Liver (tissue), 9 donors: ENCODE measurements around the gene MYL4. TPM values are rescaled to one million over a fixed set of nuclear protein-coding genes. Genes with fewer than 3 reads are reported as not detected.

Source experiments
- DNase-seq: peaks from one replicate; pipeline ENCODE4 v3.0.0-alpha.2; 2017; ENCODE audit warnings: low spot score
- H3K27ac ChIP-seq, 2 donors: one replicate each; pipeline ENCODE4 v1.7.0; 2013; ENCODE audit warnings: inconsistent platforms in 2 of 2, low read length in 2 of 2, control low read depth in 1 of 2, low read depth in 1 of 2, mild to moderate bottlenecking in 1 of 2
- H3K27me3 ChIP-seq, 4 donors: one replicate each; pipeline versions ENCODE4 v1.6.1 to v1.7.0; 2013; ENCODE audit warnings: low read length in 3 of 4, inconsistent platforms in 1 of 4, mild to moderate bottlenecking in 1 of 4, moderate library complexity in 1 of 4; ENCODE audit not compliant: control insufficient read depth in 4 of 4, insufficient read depth in 4 of 4
- H3K36me3 ChIP-seq, 4 donors: one replicate each; pipeline versions ENCODE4 v1.6.1 to v1.7.0; 2013; ENCODE audit warnings: low read length in 3 of 4, mild to moderate bottlenecking in 3 of 4, low read depth in 1 of 4, moderate library complexity in 1 of 4; ENCODE audit not compliant: control insufficient read depth in 4 of 4, insufficient read depth in 3 of 4
- H3K4me1 ChIP-seq, 4 donors: one replicate each; pipeline versions ENCODE4 v1.6.1 to v1.7.0; 2013; ENCODE audit warnings: low read length in 3 of 4, mild to moderate bottlenecking in 3 of 4, moderate library complexity in 1 of 4; ENCODE audit not compliant: control insufficient read depth in 4 of 4, insufficient read depth in 4 of 4
- H3K4me3 ChIP-seq, 3 donors: one replicate each; pipeline versions ENCODE4 v1.6.1 to v1.7.0; 2013; ENCODE audit warnings: low read length in 3 of 3, control low read depth in 1 of 3, low read depth in 1 of 3, mild to moderate bottlenecking in 1 of 3
- H3K9ac ChIP-seq, 2 donors: one replicate each; pipeline ENCODE4 v1.7.0; 2013; ENCODE audit warnings: low read length in 2 of 2, mild to moderate bottlenecking in 2 of 2, moderate library complexity in 2 of 2, control low read depth in 1 of 2, low read depth in 1 of 2
- H3K9me3 ChIP-seq, 4 donors: one replicate each; pipeline versions ENCODE4 v1.6.1 to v1.7.0; 2013; ENCODE audit warnings: low read length in 3 of 4; ENCODE audit not compliant: control insufficient read depth in 4 of 4
- EGR1 ChIP-seq, 2 donors: IDR thresholded peaks; 2 replicates each; pipeline ENCODE4 v1.6.1; 2016 to 2018; ENCODE audit warnings: antibody characterized with exemption in 2 of 2, low read depth in 2 of 2
- FOXA1 ChIP-seq: IDR thresholded peaks from 2 replicates; pipeline ENCODE4 v1.6.1; 2016; ENCODE audit warnings: antibody characterized with exemption
- FOXA2 ChIP-seq: IDR thresholded peaks from 2 replicates; pipeline ENCODE4 v1.6.1; 2016; ENCODE audit warnings: antibody characterized with exemption
- GABPA ChIP-seq, 2 donors: IDR thresholded peaks in 1 of 2; conservative IDR thresholded peaks in 1 of 2; 2 replicates each; pipeline ENCODE4 v1.6.1; 2016; ENCODE audit warnings: antibody characterized with exemption in 2 of 2, mild to moderate bottlenecking in 1 of 2, moderate library complexity in 1 of 2
- HNF4A ChIP-seq, 2 donors: conservative IDR thresholded peaks; 2 replicates each; pipeline ENCODE4 v1.6.1; 2016; ENCODE audit warnings: antibody characterized with exemption in 2 of 2, mild to moderate bottlenecking in 2 of 2
- HNF4G ChIP-seq: IDR thresholded peaks from 2 replicates; pipeline ENCODE4 v1.6.1; 2016; ENCODE audit warnings: antibody characterized with exemption
- NR2F2 ChIP-seq: IDR thresholded peaks from 2 replicates; pipeline ENCODE4 v1.6.1; 2016; ENCODE audit warnings: antibody characterized with exemption
- RAD21 ChIP-seq, 2 donors: IDR thresholded peaks; 2 replicates each; pipeline ENCODE4 v1.6.1; 2016; ENCODE audit warnings: antibody characterized with exemption in 2 of 2, mild to moderate bottlenecking in 2 of 2
- RXRA ChIP-seq, 2 donors: IDR thresholded peaks; 2 replicates each; pipeline ENCODE4 v1.6.1; 2017 to 2018; ENCODE audit warnings: antibody characterized with exemption in 2 of 2, mild to moderate bottlenecking in 1 of 2
- SP1 ChIP-seq: IDR thresholded peaks from 2 replicates; pipeline ENCODE4 v1.6.1; 2018; ENCODE audit warnings: antibody characterized with exemption, mild to moderate bottlenecking
- TAF1 ChIP-seq: conservative IDR thresholded peaks from 2 replicates; pipeline ENCODE4 v1.6.1; 2016; ENCODE audit warnings: antibody characterized with exemption, mild to moderate bottlenecking
- YY1 ChIP-seq: IDR thresholded peaks from 2 replicates; pipeline ENCODE4 v1.6.1; 2016; ENCODE audit warnings: antibody characterized with exemption, mild to moderate bottlenecking
- WGBS: extraction: QIAGEN DNeasy Blood & Tissue Kit; methylation state at CpG from one replicate; pipeline ENCODE4 v1.1.7; 2013; 5-methylcytosine and 5-hydroxymethylcytosine counted together
- polyA plus RNA-seq, 2 donors: library from polyadenylated mRNA; stranded (reverse) in 1 of 2; unstranded in 1 of 2; fragments of 200-250 nt in 1 of 2; fragments of >200 nt in 1 of 2; fragmentation: Nextera tagmentation in 1 of 2; extraction: Ambion mirVana in 1 of 2; gene quantifications; one replicate each; pipeline versions ENCODE4 v1.2.1 to v1.2.3, GENCODE V29; 2013 to 2015
- total RNA-seq, 2 donors: library from RNA; depleted of rRNA; stranded (reverse); fragments of >200 nt; gene quantifications; one replicate each; pipeline ENCODE4 v1.2.3, GENCODE V29; 2014
- TF ChIP-seq, protein P1 (sequence below): IDR thresholded peaks from 2 replicates; pipeline ENCODE4 v1.6.1; 2016; ENCODE audit warnings: antibody characterized with exemption
- TF ChIP-seq, protein P2 (sequence below): IDR thresholded peaks from 2 replicates; pipeline ENCODE4 v1.6.1; 2016; ENCODE audit warnings: antibody characterized with exemption
- TF ChIP-seq, protein P3 (sequence below): IDR thresholded peaks from 2 replicates; pipeline ENCODE4 v1.6.1; 2016; ENCODE audit warnings: antibody characterized with exemption, mild to moderate bottlenecking
- donor health status: healthy.
- donor health status: healthy.
- donor health status: healthy.
- donor health status: healthy.
- donor health status: healthy.

MYL4 gene
- total and polyA plus RNA-seq, 4 donors = 0.19 to 215 (median 0.22) TPM; not detected in 1

DNA sequence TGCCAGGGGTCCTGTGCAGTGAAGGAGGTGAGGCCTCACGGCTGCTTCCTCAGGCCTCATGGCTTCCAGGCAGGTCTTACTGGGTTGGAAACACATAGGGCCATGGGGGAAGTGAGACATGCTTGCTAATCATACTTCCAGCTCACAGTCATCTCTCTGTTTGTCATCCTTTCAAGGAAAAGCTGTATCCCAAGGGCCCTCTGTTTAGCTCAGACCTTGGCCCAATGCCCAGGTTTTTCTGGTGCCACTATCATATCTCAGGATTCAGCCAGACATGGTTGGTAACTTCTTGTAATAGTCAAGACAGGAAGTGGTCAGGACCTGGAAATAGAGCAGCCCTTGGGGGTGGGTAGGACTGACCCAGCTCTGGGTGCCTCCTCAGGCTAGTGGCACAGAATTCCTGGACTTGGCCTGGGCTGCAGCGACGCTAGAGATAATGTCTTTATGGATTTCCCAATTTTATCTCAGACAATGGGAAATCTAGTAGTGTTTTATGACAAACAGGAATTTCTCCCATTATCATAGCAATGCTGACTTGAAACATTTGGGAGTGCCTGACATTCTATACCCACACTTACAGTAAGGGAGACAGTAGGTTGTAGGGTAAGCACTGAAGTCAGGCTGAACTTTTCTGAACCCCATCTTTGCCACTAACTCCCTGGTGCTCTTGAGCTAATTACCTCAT lies 31.0 kb downstream of the MYL4 start:
- peak; percentile 47 for DNase-seq
- H3K4me3 ChIP-seq = no peak overlapping the region
- whole genome bisulfite sequencing = 66% methylated on average over 3 of the region's 3 CpGs
- no peaks in the 10 kb centered on the region for H3K27me3 ChIP-seq
- H3K27ac ChIP-seq = peak overlapping the region; percentile 55 to 58
- no peaks in the 10 kb centered on the region for H3K9me3 ChIP-seq
- H3K9ac ChIP-seq = no peak overlapping the region
- no peaks in the 10 kb centered on the region for H3K36me3 ChIP-seq
- TF ChIP-seq FOXA1 (no peak), EGR1 (IDR thresholded peaks at IDR 0.05; ENCODE audit: low read depth in 2 of 2) (no peak), RXRA (IDR thresholded peaks at IDR 0.05) (peak in 1 of 2 donors; percentile 6), YY1 (peak; percentile 19), NR2F2 (peak; percentile 81), RAD21 (IDR thresholded peaks at IDR 0.05) (peak; percentile 15 to 18)
- TF ChIP-seq, protein P1, sequence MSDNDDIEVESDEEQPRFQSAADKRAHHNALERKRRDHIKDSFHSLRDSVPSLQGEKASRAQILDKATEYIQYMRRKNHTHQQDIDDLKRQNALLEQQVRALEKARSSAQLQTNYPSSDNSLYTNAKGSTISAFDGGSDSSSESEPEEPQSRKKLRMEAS = peak; percentile 32
- no peaks in the 10 kb centered on the region for H3K4me1 ChIP-seq

DNA sequence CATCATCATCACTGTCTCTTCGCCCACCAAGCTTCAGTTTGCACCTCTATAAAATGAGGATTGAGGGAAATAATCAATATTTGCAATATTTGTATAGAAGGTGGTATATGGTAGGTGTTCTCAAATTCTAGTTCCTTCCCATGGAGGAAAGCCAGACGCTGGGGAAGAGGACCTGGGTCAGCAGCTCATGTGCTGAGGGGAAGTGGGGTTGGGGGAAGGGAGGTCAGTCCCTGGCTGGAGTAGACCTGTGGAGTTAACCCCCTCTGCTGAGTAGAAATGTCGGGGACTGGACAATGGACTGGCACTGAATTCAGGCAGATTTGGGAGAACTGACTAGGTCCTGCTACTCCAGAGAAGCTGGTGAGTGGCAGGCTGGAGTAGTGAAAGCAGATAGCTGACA lies 31.7 kb downstream of the MYL4 start:
- no peaks in the 10 kb centered on the region for H3K4me1 ChIP-seq
- H3K4me3 ChIP-seq = no peak overlapping the region
- H3K9me3 ChIP-seq = no peaks in the 10 kb centered on the region
- TF ChIP-seq FOXA2 (no peak), HNF4G (no peak), YY1 (no peak), FOXA1 (no peak), HNF4A (conservative IDR thresholded peaks at IDR 0.05) (no peak), RXRA (IDR thresholded peaks at IDR 0.05) (no peak), NR2F2 (no peak)
- TF ChIP-seq, protein P1 = no peak
- no peak overlapping the region for H3K9ac ChIP-seq
- H3K27ac ChIP-seq = peak overlapping the region in 1 of 2 donors; percentile 46
- 73% methylated on average over 3 of the region's 3 CpGs for WGBS
- H3K36me3 ChIP-seq = no peaks in the 10 kb centered on the region
- DNase-seq = no peak
- no peaks in the 10 kb centered on the region for H3K27me3 ChIP-seq

DNA sequence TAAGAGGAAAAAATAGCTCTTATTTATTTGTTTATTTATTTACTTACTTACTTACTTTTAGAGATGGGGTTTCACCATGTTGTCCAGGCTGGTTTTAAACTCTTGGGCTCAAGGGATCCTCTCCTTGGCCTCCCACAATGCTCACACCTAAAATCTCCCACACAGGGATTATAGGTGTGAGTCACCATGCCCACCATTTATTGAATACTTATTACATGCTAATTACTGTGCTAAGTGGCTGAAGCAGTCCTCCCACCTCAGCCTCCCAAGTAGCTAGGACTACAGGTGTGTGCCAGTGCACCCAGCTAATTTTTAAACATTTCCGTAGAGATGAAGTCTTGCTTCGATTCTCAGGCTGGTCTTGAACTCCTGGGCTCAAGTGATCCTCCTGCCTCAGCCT lies 33.5 kb downstream of the MYL4 start:
- Histone ChIP-seq H3K9ac (no peak overlapping the region), H3K27me3 (no peaks in the 10 kb centered on the region), H3K4me3 (no peak overlapping the region), H3K36me3 (no peaks in the 10 kb centered on the region), H3K4me1 (no peaks in the 10 kb centered on the region), H3K9me3 (no peaks in the 10 kb centered on the region), H3K27ac (no peak overlapping the region)
- no peak for TF ChIP-seq SP1
- TF ChIP-seq, protein P1 = no peak
- TF ChIP-seq, protein P2, sequence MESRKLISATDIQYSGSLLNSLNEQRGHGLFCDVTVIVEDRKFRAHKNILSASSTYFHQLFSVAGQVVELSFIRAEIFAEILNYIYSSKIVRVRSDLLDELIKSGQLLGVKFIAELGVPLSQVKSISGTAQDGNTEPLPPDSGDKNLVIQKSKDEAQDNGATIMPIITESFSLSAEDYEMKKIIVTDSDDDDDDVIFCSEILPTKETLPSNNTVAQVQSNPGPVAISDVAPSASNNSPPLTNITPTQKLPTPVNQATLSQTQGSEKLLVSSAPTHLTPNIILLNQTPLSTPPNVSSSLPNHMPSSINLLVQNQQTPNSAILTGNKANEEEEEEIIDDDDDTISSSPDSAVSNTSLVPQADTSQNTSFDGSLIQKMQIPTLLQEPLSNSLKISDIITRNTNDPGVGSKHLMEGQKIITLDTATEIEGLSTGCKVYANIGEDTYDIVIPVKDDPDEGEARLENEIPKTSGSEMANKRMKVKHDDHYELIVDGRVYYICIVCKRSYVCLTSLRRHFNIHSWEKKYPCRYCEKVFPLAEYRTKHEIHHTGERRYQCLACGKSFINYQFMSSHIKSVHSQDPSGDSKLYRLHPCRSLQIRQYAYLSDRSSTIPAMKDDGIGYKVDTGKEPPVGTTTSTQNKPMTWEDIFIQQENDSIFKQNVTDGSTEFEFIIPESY = no peak
- no peak for TF ChIP-seq HNF4A (conservative IDR thresholded peaks at IDR 0.05)
- TF ChIP-seq, protein P3, sequence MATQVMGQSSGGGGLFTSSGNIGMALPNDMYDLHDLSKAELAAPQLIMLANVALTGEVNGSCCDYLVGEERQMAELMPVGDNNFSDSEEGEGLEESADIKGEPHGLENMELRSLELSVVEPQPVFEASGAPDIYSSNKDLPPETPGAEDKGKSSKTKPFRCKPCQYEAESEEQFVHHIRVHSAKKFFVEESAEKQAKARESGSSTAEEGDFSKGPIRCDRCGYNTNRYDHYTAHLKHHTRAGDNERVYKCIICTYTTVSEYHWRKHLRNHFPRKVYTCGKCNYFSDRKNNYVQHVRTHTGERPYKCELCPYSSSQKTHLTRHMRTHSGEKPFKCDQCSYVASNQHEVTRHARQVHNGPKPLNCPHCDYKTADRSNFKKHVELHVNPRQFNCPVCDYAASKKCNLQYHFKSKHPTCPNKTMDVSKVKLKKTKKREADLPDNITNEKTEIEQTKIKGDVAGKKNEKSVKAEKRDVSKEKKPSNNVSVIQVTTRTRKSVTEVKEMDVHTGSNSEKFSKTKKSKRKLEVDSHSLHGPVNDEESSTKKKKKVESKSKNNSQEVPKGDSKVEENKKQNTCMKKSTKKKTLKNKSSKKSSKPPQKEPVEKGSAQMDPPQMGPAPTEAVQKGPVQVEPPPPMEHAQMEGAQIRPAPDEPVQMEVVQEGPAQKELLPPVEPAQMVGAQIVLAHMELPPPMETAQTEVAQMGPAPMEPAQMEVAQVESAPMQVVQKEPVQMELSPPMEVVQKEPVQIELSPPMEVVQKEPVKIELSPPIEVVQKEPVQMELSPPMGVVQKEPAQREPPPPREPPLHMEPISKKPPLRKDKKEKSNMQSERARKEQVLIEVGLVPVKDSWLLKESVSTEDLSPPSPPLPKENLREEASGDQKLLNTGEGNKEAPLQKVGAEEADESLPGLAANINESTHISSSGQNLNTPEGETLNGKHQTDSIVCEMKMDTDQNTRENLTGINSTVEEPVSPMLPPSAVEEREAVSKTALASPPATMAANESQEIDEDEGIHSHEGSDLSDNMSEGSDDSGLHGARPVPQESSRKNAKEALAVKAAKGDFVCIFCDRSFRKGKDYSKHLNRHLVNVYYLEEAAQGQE = no peak
- TF ChIP-seq FOXA1 = no peak
- TF ChIP-seq HNF4G = no peak
- no peak for TF ChIP-seq GABPA (IDR thresholded peaks at IDR 0.05 in 1 of 2, conservative IDR thresholded peaks at IDR 0.05 in 1 of 2)
- no peak for TF ChIP-seq TAF1
- no peak for TF ChIP-seq RAD21 (IDR thresholded peaks at IDR 0.05)
- no peak for DNase-seq
- 94% methylated on average over 2 of the region's 2 CpGs for WGBS
